HCT116 (cell line): ENCODE measurements around the gene DSTYK.

Experiments
- CEBPB ChIP-seq: IDR thresholded peaks from 2 replicates; pipeline ENCODE4 v1.6.1; 2012; ENCODE audit warnings: low read depth
- EGR1 ChIP-seq: IDR thresholded peaks from 2 replicates; pipeline ENCODE4 v1.6.1; 2012; ENCODE audit warnings: low read depth
- ELF1 ChIP-seq: IDR thresholded peaks from 2 replicates; pipeline ENCODE4 v1.6.1; 2012; ENCODE audit warnings: low read depth, borderline replicate concordance
- EZH2 ChIP-seq: fragments of 200-600 bp; sonication (generic); IDR thresholded peaks from 2 replicates; pipeline ENCODE4 v1.6.1; 2017; ENCODE audit warnings: antibody characterized with exemption, mixed run types
- FOSL1 ChIP-seq: IDR thresholded peaks from 2 replicates; pipeline ENCODE4 v1.6.1; 2012; ENCODE audit warnings: low read depth
- POLR2A ChIP-seq: IDR thresholded peaks from 2 replicates; pipeline ENCODE4 v1.7.0; 2011; ENCODE audit warnings: borderline replicate concordance; ENCODE audit not compliant: insufficient read depth, insufficient read length; ENCODE audit errors: extremely low read depth
- POLR2AphosphoS5 ChIP-seq: IDR thresholded peaks from 2 replicates; pipeline ENCODE4 v1.6.1; 2011; ENCODE audit warnings: mild to moderate bottlenecking, low read depth, low read length, moderate library complexity
- REST ChIP-seq: IDR thresholded peaks from 2 replicates; pipeline ENCODE4 v1.6.1; 2012; ENCODE audit warnings: low read depth
- TCF7L2 ChIP-seq: IDR thresholded peaks from 2 replicates; pipeline ENCODE4 v1.7.0; 2011; ENCODE audit warnings: borderline replicate concordance, inconsistent platforms; ENCODE audit not compliant: insufficient read depth, insufficient read length; ENCODE audit errors: extremely low read depth
- ZNF274 ChIP-seq: fragments of 200-500 bp; sonication (Bioruptor generic); IDR thresholded peaks from 2 replicates; pipeline ENCODE4 v1.6.1; 2014; ENCODE audit warnings: mild to moderate bottlenecking, low read depth, low read length, inconsistent platforms
- TF ChIP-seq, protein P1 (sequence below), 3 experiments: fragments of 200-600 bp in 1 of 3; sonication (generic) in 1 of 3; IDR thresholded peaks in 2 of 3; conservative IDR thresholded peaks in 1 of 3; 2 replicates each; pipeline ENCODE4 v1.5.1; 2012 to 2017; ENCODE audit warnings: low read depth in 2 of 3, low read length in 2 of 3, antibody characterized with exemption in 1 of 3, borderline replicate concordance in 1 of 3, control low read depth in 1 of 3, mild to moderate bottlenecking in 1 of 3, mixed read lengths in 1 of 3, mixed run types in 1 of 3, moderate library complexity in 1 of 3; ENCODE audit not compliant: insufficient read depth in 1 of 3

GRCh38 chr1:205237526-205238484 is 26.3 kb upstream of the DSTYK start:
- TF ChIP-seq, protein P1, sequence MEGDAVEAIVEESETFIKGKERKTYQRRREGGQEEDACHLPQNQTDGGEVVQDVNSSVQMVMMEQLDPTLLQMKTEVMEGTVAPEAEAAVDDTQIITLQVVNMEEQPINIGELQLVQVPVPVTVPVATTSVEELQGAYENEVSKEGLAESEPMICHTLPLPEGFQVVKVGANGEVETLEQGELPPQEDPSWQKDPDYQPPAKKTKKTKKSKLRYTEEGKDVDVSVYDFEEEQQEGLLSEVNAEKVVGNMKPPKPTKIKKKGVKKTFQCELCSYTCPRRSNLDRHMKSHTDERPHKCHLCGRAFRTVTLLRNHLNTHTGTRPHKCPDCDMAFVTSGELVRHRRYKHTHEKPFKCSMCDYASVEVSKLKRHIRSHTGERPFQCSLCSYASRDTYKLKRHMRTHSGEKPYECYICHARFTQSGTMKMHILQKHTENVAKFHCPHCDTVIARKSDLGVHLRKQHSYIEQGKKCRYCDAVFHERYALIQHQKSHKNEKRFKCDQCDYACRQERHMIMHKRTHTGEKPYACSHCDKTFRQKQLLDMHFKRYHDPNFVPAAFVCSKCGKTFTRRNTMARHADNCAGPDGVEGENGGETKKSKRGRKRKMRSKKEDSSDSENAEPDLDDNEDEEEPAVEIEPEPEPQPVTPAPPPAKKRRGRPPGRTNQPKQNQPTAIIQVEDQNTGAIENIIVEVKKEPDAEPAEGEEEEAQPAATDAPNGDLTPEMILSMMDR (IDR thresholded peaks at IDR 0.05 in 2 of 3, conservative IDR thresholded peaks at IDR 0.05 in 1 of 3; ENCODE audit: borderline replicate concordance in 1 of 3, insufficient read depth in 1 of 3, low read depth in 2 of 3, low read length in 2 of 3) = no peak
- TF ChIP-seq POLR2A (no peak), ELF1 (no peak), TCF7L2 (no peak), EZH2 (no peak), EGR1 (no peak), ZNF274 (no peak), POLR2AphosphoS5 (no peak), FOSL1 (no peak), CEBPB (no peak), REST (no peak)
